ENCODE data around the gene TPRG1.

DNA sequence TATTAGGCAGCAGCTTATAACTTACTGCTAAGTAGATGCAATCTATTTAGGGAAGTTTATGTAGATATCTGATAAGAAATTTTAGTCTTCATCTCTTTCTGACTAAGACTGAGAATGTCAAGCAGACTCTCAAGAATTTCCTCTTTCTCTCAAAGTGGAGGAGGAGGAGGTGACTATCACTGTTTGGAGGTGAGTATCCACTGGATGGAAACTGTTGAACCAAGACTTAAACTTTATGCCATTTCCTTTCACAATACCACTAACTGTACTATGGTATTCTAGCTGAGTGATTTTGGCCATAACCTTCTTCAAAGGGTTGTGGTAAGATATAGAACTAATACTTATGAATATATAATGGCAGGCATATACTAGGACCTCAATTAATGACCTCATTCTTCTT is 64.6 kb downstream of the TPRG1 start:
- TF ChIP-seq, protein P1, sequence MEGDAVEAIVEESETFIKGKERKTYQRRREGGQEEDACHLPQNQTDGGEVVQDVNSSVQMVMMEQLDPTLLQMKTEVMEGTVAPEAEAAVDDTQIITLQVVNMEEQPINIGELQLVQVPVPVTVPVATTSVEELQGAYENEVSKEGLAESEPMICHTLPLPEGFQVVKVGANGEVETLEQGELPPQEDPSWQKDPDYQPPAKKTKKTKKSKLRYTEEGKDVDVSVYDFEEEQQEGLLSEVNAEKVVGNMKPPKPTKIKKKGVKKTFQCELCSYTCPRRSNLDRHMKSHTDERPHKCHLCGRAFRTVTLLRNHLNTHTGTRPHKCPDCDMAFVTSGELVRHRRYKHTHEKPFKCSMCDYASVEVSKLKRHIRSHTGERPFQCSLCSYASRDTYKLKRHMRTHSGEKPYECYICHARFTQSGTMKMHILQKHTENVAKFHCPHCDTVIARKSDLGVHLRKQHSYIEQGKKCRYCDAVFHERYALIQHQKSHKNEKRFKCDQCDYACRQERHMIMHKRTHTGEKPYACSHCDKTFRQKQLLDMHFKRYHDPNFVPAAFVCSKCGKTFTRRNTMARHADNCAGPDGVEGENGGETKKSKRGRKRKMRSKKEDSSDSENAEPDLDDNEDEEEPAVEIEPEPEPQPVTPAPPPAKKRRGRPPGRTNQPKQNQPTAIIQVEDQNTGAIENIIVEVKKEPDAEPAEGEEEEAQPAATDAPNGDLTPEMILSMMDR (IDR thresholded peaks at IDR 0.05) = no peak
- no peak for TF ChIP-seq POLR2A (IDR thresholded peaks at IDR 0.05)

Measured in right lobe of liver (tissue), 4 donors.